H1 (cell line): ENCODE results near the gene PTPRH.

Experiments used
- BRCA1 ChIP-seq: IDR thresholded peaks from 2 replicates; pipeline ENCODE4 v1.6.1; 2012; ENCODE audit warnings: low read depth, low read length, improper control_type of control experiment
- CEBPB ChIP-seq: IDR thresholded peaks from 2 replicates; pipeline ENCODE4 v1.6.1; 2012; ENCODE audit warnings: low read depth, low read length
- CTCF ChIP-seq, 3 experiments: IDR thresholded peaks; 1 replicate in 2 of 3; 2 replicates in 1 of 3; pipeline versions ENCODE4 v1.5.1 to v1.6.1; 2011; ENCODE audit warnings: low read length in 3 of 3, mild to moderate bottlenecking in 3 of 3, inconsistent platforms in 2 of 3, low read depth in 1 of 3, moderate library complexity in 1 of 3; ENCODE audit not compliant: insufficient read depth in 1 of 3; ENCODE audit errors: control extremely low read depth in 1 of 3
- EP300 ChIP-seq, 2 experiments: IDR thresholded peaks; 1 replicate in 1 of 2; 2 replicates in 1 of 2; pipeline ENCODE4 v1.6.1; 2011 to 2012; ENCODE audit warnings: low read depth in 2 of 2, low read length in 2 of 2, mild to moderate bottlenecking in 2 of 2, borderline replicate concordance in 1 of 2, inconsistent platforms in 1 of 2, moderate library complexity in 1 of 2
- EZH2 ChIP-seq: fragments of 200-600 bp; sonication (generic); IDR thresholded peaks from 2 replicates; pipeline ENCODE4 v1.7.1; 2012; ENCODE audit warnings: low read depth, mild to moderate bottlenecking, moderate library complexity, low read length, inconsistent platforms; ENCODE audit not compliant: severe bottlenecking
- GABPA ChIP-seq: IDR thresholded peaks from 2 replicates; pipeline ENCODE4 v1.6.1; 2011; ENCODE audit warnings: mild to moderate bottlenecking, low read length, moderate library complexity, borderline replicate concordance; ENCODE audit not compliant: insufficient read depth
- HDAC2 ChIP-seq, 2 experiments: fragments of 300-600 bp in 1 of 2; sonication (generic) in 1 of 2; IDR thresholded peaks; 2 replicates each; pipeline ENCODE4 v1.6.1; 2011 to 2012; ENCODE audit warnings: low read depth in 2 of 2, low read length in 2 of 2, mild to moderate bottlenecking in 2 of 2, moderate library complexity in 2 of 2, borderline replicate concordance in 1 of 2, inconsistent platforms in 1 of 2
- JUN ChIP-seq: IDR thresholded peaks from 2 replicates; pipeline ENCODE4 v1.6.1; 2011; ENCODE audit warnings: low read depth, mild to moderate bottlenecking, improper control_type of control experiment, low read length
- NRF1 ChIP-seq: IDR thresholded peaks from 2 replicates; pipeline ENCODE4 v1.6.1; 2011; ENCODE audit warnings: mild to moderate bottlenecking, low read depth, low read length, improper control_type of control experiment
- PHF8 ChIP-seq: fragments of 200-600 bp; sonication (generic); conservative IDR thresholded peaks from 2 replicates; pipeline ENCODE4 v1.7.1; 2012; ENCODE audit warnings: low read depth, mild to moderate bottlenecking, inconsistent platforms, low read length, moderate library complexity
- POLR2AphosphoS5 ChIP-seq: IDR thresholded peaks from 2 replicates; pipeline ENCODE4 v1.6.1; 2011; ENCODE audit warnings: low read depth, low read length
- RXRA ChIP-seq: IDR thresholded peaks from 2 replicates; pipeline ENCODE4 v1.6.1; 2011; ENCODE audit warnings: low read depth, mild to moderate bottlenecking, low read length, moderate library complexity; ENCODE audit not compliant: insufficient read depth

GRCh38 chr19:55188625-55189024 lies 20.7 kb downstream of the PTPRH start:
- TF ChIP-seq CTCF (IDR thresholded peaks at IDR 0.05; ENCODE audit: control extremely low read depth in 1 of 3, insufficient read depth in 1 of 3, low read depth in 1 of 3, low read length in 3 of 3) = no peak
- no peak for TF ChIP-seq EP300 (IDR thresholded peaks at IDR 0.05; ENCODE audit: borderline replicate concordance in 1 of 2, low read depth in 2 of 2, low read length in 2 of 2)
- TF ChIP-seq JUN = no peak
- no peak for TF ChIP-seq PHF8
- TF ChIP-seq EZH2 = no peak
- TF ChIP-seq NRF1 = no peak
- no peak for TF ChIP-seq BRCA1
- TF ChIP-seq CEBPB = no peak
- TF ChIP-seq GABPA = no peak
- no peak for TF ChIP-seq POLR2AphosphoS5
- TF ChIP-seq RXRA = no peak
- no peak for TF ChIP-seq HDAC2 (IDR thresholded peaks at IDR 0.05; ENCODE audit: borderline replicate concordance in 1 of 2, low read depth in 2 of 2, low read length in 2 of 2)
